Right atrium auricular region (tissue), 2 donors: ENCODE data around the gene SIMC1. TPM values are rescaled to one million over a fixed set of nuclear protein-coding genes. Genes with fewer than 3 reads are reported as not detected.
A peak's percentile ranks its signal among the peaks of the same experiment; 100 is the strongest.
"Not testable (repeated sequence)": the region's sequence is repeated elsewhere in the genome, so short reads cannot be mapped to it uniquely, and the experiment has no call there.

ENCODE experiments used
- DNase-seq: peaks from one replicate; pipeline ENCODE4 v3.0.0-alpha.2; 2019; ENCODE audit warnings: low spot score
- H3K27ac ChIP-seq, 2 donors: fragments of 200-600 bp; sonication (generic); 1 replicate in 1 of 2; 2 replicates in 1 of 2; pipeline ENCODE4 v1.5.1; 2016 to 2019
- H3K27me3 ChIP-seq, 2 donors: fragments of 200-600 bp; sonication (generic); one replicate each; pipeline versions ENCODE4 v1.5.1 to v1.6.0; 2017 to 2019
- H3K36me3 ChIP-seq: fragments of 200-600 bp; sonication (generic); one replicate; pipeline ENCODE4 v1.5.1; 2016
- H3K4me1 ChIP-seq, 2 donors: fragments of 200-600 bp; sonication (generic); one replicate each; pipeline versions ENCODE4 v1.5.1 to v1.6.0; 2017 to 2019
- H3K4me3 ChIP-seq, 2 donors: fragments of 200-600 bp; sonication (generic); 1 replicate in 1 of 2; 2 replicates in 1 of 2; pipeline ENCODE4 v1.5.1; 2017 to 2019; ENCODE audit warnings: mild to moderate bottlenecking in 1 of 2, moderate library complexity in 1 of 2
- H3K9me3 ChIP-seq, 2 donors: fragments of 200-600 bp; sonication (generic); one replicate each; pipeline ENCODE4 v1.5.1; 2019
- CTCF ChIP-seq, 2 donors: fragments of 200-600 bp; sonication (generic); IDR thresholded peaks; one replicate each; pipeline ENCODE4 v1.5.1; 2019; ENCODE audit warnings: antibody characterized with exemption in 2 of 2
- total RNA-seq, 2 donors: library from RNA; depleted of rRNA; stranded (reverse); fragments of >200 nt; gene quantifications; one replicate each; pipeline ENCODE4 v1.1.0, GENCODE V29; 2016

The SIMC1 gene
- total RNA-seq, 2 donors from 2014 or later: 5.2 to 9.1 TPM

- H3K4me3 ChIP-seq, H3K36me3 ChIP-seq, DNase-seq, H3K9me3 ChIP-seq, H3K27me3 ChIP-seq, H3K27ac ChIP-seq, H3K4me1 ChIP-seq: not testable (repeated sequence)
These were observed 20.5 kb upstream of the SIMC1 start for GRCh38 chr5:176217764-176218163.

- not testable (repeated sequence) for H3K9me3 ChIP-seq, DNase-seq, H3K27me3 ChIP-seq, H3K36me3 ChIP-seq, H3K4me1 ChIP-seq, H3K4me3 ChIP-seq, H3K27ac ChIP-seq
These were observed 16.2 kb upstream of the SIMC1 start for GRCh38 chr5:176222006-176222405.

GRCh38 chr5:176228358-176228757, 9.9 kb upstream of the SIMC1 start:
- H3K27me3 ChIP-seq, DNase-seq, H3K36me3 ChIP-seq, H3K4me3 ChIP-seq, H3K4me1 ChIP-seq, H3K27ac ChIP-seq, H3K9me3 ChIP-seq: not testable (repeated sequence)

GRCh38 chr5:176233253-176233652, 5.0 kb upstream of the SIMC1 start:
- not testable (repeated sequence) for H3K27me3 ChIP-seq, H3K27ac ChIP-seq, H3K9me3 ChIP-seq, H3K4me1 ChIP-seq, H3K4me3 ChIP-seq, H3K36me3 ChIP-seq, DNase-seq

GRCh38 chr5:176235155-176235554, 3.1 kb upstream of the SIMC1 start:
- H3K4me1 ChIP-seq, DNase-seq, H3K4me3 ChIP-seq, H3K36me3 ChIP-seq, H3K27me3 ChIP-seq, H3K27ac ChIP-seq, H3K9me3 ChIP-seq: not testable (repeated sequence)
- peak in 1 of 2 donors; percentile 43 for TF ChIP-seq CTCF (IDR thresholded peaks at IDR 0.05)

GRCh38 chr5:176238645-176239283, 540 bp downstream of the SIMC1 start:
- not testable (repeated sequence) for H3K4me1 ChIP-seq, H3K36me3 ChIP-seq, H3K27me3 ChIP-seq, H3K27ac ChIP-seq, H3K9me3 ChIP-seq, DNase-seq
- peak overlapping the region; percentile 43 to 61 for H3K4me3 ChIP-seq

GRCh38 chr5:176239304-176239703, 1.1 kb downstream of the SIMC1 start:
- DNase-seq, H3K4me3 ChIP-seq: not testable (repeated sequence)

GRCh38 chr5:176244318-176244717, 6.1 kb downstream of the SIMC1 start:
- not testable (repeated sequence) for H3K36me3 ChIP-seq, H3K9me3 ChIP-seq, H3K4me3 ChIP-seq, H3K27me3 ChIP-seq, DNase-seq, H3K4me1 ChIP-seq, H3K27ac ChIP-seq

More at GRCh38 chr5:176239304-176239703, 1.1 kb downstream of the SIMC1 start:
- not testable (repeated sequence) for H3K9me3 ChIP-seq, H3K4me1 ChIP-seq, H3K27ac ChIP-seq, H3K36me3 ChIP-seq, H3K27me3 ChIP-seq

- not testable (repeated sequence) for H3K4me3 ChIP-seq, H3K27me3 ChIP-seq, H3K4me1 ChIP-seq, H3K9me3 ChIP-seq, H3K27ac ChIP-seq, H3K36me3 ChIP-seq, DNase-seq
These were observed 6.8 kb downstream of the SIMC1 start for GRCh38 chr5:176245074-176245473.

- not testable (repeated sequence) for H3K27me3 ChIP-seq, H3K36me3 ChIP-seq, H3K4me3 ChIP-seq, H3K9me3 ChIP-seq, DNase-seq, H3K27ac ChIP-seq, H3K4me1 ChIP-seq
These were observed 7.3 kb downstream of the SIMC1 start for GRCh38 chr5:176245489-176245888.

GRCh38 chr5:176250691-176251090, 12.5 kb downstream of the SIMC1 start:
- H3K36me3 ChIP-seq, DNase-seq, H3K27ac ChIP-seq, H3K4me1 ChIP-seq, H3K27me3 ChIP-seq, H3K9me3 ChIP-seq, H3K4me3 ChIP-seq: not testable (repeated sequence)

GRCh38 chr5:176252171-176252570, 13.9 kb downstream of the SIMC1 start:
- not testable (repeated sequence) for H3K27me3 ChIP-seq, H3K9me3 ChIP-seq, H3K27ac ChIP-seq, H3K4me3 ChIP-seq, H3K36me3 ChIP-seq, DNase-seq, H3K4me1 ChIP-seq

GRCh38 chr5:176253370-176254065, 15.3 kb downstream of the SIMC1 start:
- H3K27ac ChIP-seq, H3K27me3 ChIP-seq: not testable (repeated sequence)

GRCh38 chr5:176254066-176254393, 15.8 kb downstream of the SIMC1 start:
- H3K4me1 ChIP-seq, H3K36me3 ChIP-seq, DNase-seq, H3K4me3 ChIP-seq, H3K9me3 ChIP-seq, H3K27ac ChIP-seq, H3K27me3 ChIP-seq: not testable (repeated sequence)

More at GRCh38 chr5:176253370-176254065, 15.3 kb downstream of the SIMC1 start:
- not testable (repeated sequence) for DNase-seq, H3K4me3 ChIP-seq, H3K4me1 ChIP-seq, H3K9me3 ChIP-seq, H3K36me3 ChIP-seq
